Natural killer cell (primary cell): ENCODE measurements around the gene CDC23. TPM values are rescaled to one million over a fixed set of nuclear protein-coding genes. Genes with fewer than 3 reads are reported as not detected.

Experiments
- ATAC-seq, 3 donors: fragments of 150-1000 bp in 2 of 3; fragments of 200-7000 bp in 1 of 3; cut with Tn5 transposase; 1 replicate in 1 of 3; 2 replicates in 2 of 3; pipeline ENCODE4 v1.10.0; 2021; ENCODE audit warnings: mild to moderate bottlenecking in 2 of 3, moderate library complexity in 2 of 3
- DNase-seq, 2 donors: peaks; one replicate each; pipeline versions ENCODE4 v3.0.0 to v3.0.0-alpha.2; 2013 to 2021; ENCODE audit warnings: mixed read lengths in 1 of 2
- H3K27ac ChIP-seq: one replicate; pipeline ENCODE4 v1.5.1; 2013; ENCODE audit warnings: mild to moderate bottlenecking, low read length
- H3K27me3 ChIP-seq: one replicate; pipeline ENCODE4 v1.6.1; 2013; ENCODE audit warnings: low read length; ENCODE audit not compliant: control insufficient read depth, insufficient read depth
- H3K36me3 ChIP-seq: one replicate; pipeline ENCODE4 v1.6.1; 2013; ENCODE audit warnings: low read length; ENCODE audit not compliant: control insufficient read depth, insufficient read depth
- H3K4me1 ChIP-seq: one replicate; pipeline ENCODE4 v1.6.1; 2013; ENCODE audit warnings: low read length; ENCODE audit not compliant: control insufficient read depth, insufficient read depth
- H3K4me3 ChIP-seq: one replicate; pipeline ENCODE4 v1.5.1; 2013; ENCODE audit warnings: low read length
- H3K9me3 ChIP-seq: one replicate; pipeline ENCODE4 v1.6.1; 2013; ENCODE audit warnings: low read length; ENCODE audit not compliant: control insufficient read depth, insufficient read depth
- H3K27ac Mint-ChIP-seq, 2 donors: one replicate each; pipeline ENCODE4 v1.8.0; 2022; ENCODE audit warnings: mild to moderate bottlenecking in 2 of 2, mixed read lengths in 2 of 2, moderate library complexity in 1 of 2
- H3K27me3 Mint-ChIP-seq, 2 donors: one replicate each; pipeline ENCODE4 v1.8.0; 2022; ENCODE audit warnings: low read depth in 2 of 2, mixed read lengths in 2 of 2
- H3K36me3 Mint-ChIP-seq: one replicate; pipeline ENCODE4 v1.8.0; 2022; ENCODE audit warnings: mixed read lengths
- H3K4me1 Mint-ChIP-seq, 2 donors: one replicate each; pipeline ENCODE4 v1.8.0; 2022; ENCODE audit warnings: mixed read lengths in 2 of 2
- H3K4me3 Mint-ChIP-seq: one replicate; pipeline ENCODE4 v1.8.0; 2022; ENCODE audit warnings: mild to moderate bottlenecking, moderate library complexity, mixed read lengths
- H3K9me3 Mint-ChIP-seq, 2 donors: one replicate each; pipeline ENCODE4 v1.8.0; 2022; ENCODE audit warnings: mixed read lengths in 2 of 2
- CTCF ChIP-seq: fragments of 200-600 bp; IDR thresholded peaks from one replicate; pipeline ENCODE4 v1.8.0; 2022; ENCODE audit warnings: antibody characterized with exemption
- whole genome bisulfite sequencing: methylation state at CpG from one replicate; pipeline ENCODE4 v1.1.7; 2013; ENCODE audit warnings: missing lambda C conversion rate; ENCODE audit not compliant: insufficient coverage; 5-methylcytosine and 5-hydroxymethylcytosine counted together
- intact Hi-C: fragments of 100-400 bp; cut with micrococcal nuclease; formaldehyde crosslinking; loops from one replicate; pipeline ENCODE4 v1.14.2; 2022
- total RNA-seq, 4 donors: library from RNA; stranded (reverse); fragments of 120-200 nt in 1 of 4; gene quantifications; one replicate each; pipeline versions ENCODE4 v1.2.3 to v1.2.4, GENCODE V29; 2013 to 2022

Gene CDC23
- total RNA-seq, 3 donors from 2014 or later (not counting 1 experiment from before 2014, with no cell fraction given) = 16.3 to 25.2 (median 24.6) TPM

- TF ChIP-seq CTCF = no peak
- ATAC-seq (no peak), DNase-seq (no peak)
- Histone ChIP-seq H3K4me1 (no peaks in the 10 kb centered on the region), H3K36me3 (peaks cover 81% of the 10 kb centered on the region), H3K27ac (no peak overlapping the region), H3K27me3 (no peaks in the 10 kb centered on the region), H3K9me3 (no peaks in the 10 kb centered on the region), H3K4me3 (no peak overlapping the region)
- Mint-ChIP-seq H3K9me3 (no peaks in the 10 kb centered on the region), H3K36me3 (peaks cover 28% of the 10 kb centered on the region), H3K4me1 (peaks cover 0 to 5% of the 10 kb centered on the region in 2 donors), H3K4me3 (no peak overlapping the region), H3K27ac (no peak overlapping the region), H3K27me3 (no peaks in the 10 kb centered on the region)
- intact Hi-C loops = no loop called here
Observed at GRCh38 chr5:138170299-138170698, 42.8 kb downstream of the CDC23 start.

GRCh38 chr5:138169124-138169523, 44.0 kb downstream of the CDC23 start:
- Mint-ChIP-seq H3K27ac (no peak overlapping the region), H3K9me3 (no peaks in the 10 kb centered on the region), H3K36me3 (peaks cover 39% of the 10 kb centered on the region), H3K4me3 (no peak overlapping the region), H3K4me1 (peaks cover 0 to 5% of the 10 kb centered on the region in 2 donors), H3K27me3 (no peaks in the 10 kb centered on the region)
- ATAC-seq = no peak
- 96% methylated on average over 5 of the region's 5 CpGs for WGBS
- H3K36me3 ChIP-seq = peaks cover 86% of the 10 kb centered on the region
- H3K4me1 ChIP-seq = no peaks in the 10 kb centered on the region
- intact Hi-C loops = no loop called here
- H3K27ac ChIP-seq = no peak overlapping the region
- no peak overlapping the region for H3K4me3 ChIP-seq
- no peaks in the 10 kb centered on the region for H3K9me3 ChIP-seq
- DNase-seq = no peak
- TF ChIP-seq CTCF = no peak
- no peaks in the 10 kb centered on the region for H3K27me3 ChIP-seq

- no peak for TF ChIP-seq CTCF
- peaks cover 97% of the 10 kb centered on the region for H3K36me3 ChIP-seq
- Mint-ChIP-seq H3K27me3 (no peaks in the 10 kb centered on the region), H3K4me3 (no peak overlapping the region), H3K9me3 (no peaks in the 10 kb centered on the region), H3K4me1 (no peaks in the 10 kb centered on the region), H3K27ac (no peak overlapping the region), H3K36me3 (peaks cover 59% of the 10 kb centered on the region)
- no peaks in the 10 kb centered on the region for H3K4me1 ChIP-seq
- intact Hi-C loops = no loop called here
- H3K4me3 ChIP-seq = no peak overlapping the region
- ATAC-seq (no peak), DNase-seq (no peak)
- no peaks in the 10 kb centered on the region for H3K9me3 ChIP-seq
- H3K27me3 ChIP-seq = no peaks in the 10 kb centered on the region
- H3K27ac ChIP-seq = no peak overlapping the region
Observed at GRCh38 chr5:138163721-138164120, 49.4 kb downstream of the CDC23 start.

GRCh38 chr5:138160706-138161105, 52.4 kb downstream of the CDC23 start:
- Histone ChIP-seq H3K4me1 (no peaks in the 10 kb centered on the region), H3K36me3 (peaks cover 82% of the 10 kb centered on the region), H3K27ac (no peak overlapping the region), H3K27me3 (no peaks in the 10 kb centered on the region), H3K4me3 (no peak overlapping the region), H3K9me3 (no peaks in the 10 kb centered on the region)
- WGBS = 98% methylated on average over 4 of the region's 4 CpGs
- Mint-ChIP-seq H3K27ac (no peak overlapping the region), H3K36me3 (peaks cover 59% of the 10 kb centered on the region), H3K4me3 (no peak overlapping the region), H3K4me1 (no peaks in the 10 kb centered on the region), H3K9me3 (no peaks in the 10 kb centered on the region), H3K27me3 (no peaks in the 10 kb centered on the region)
- intact Hi-C loops = no loop called here
- ATAC-seq (no peak), DNase-seq (no peak)
- TF ChIP-seq CTCF = no peak
